Measurements from ENCODE around the gene KRTAP4-12. TPM values are rescaled to one million over a fixed set of nuclear protein-coding genes. Genes with fewer than 3 reads are reported as not detected.

Gene KRTAP4-12
- total and polyA plus RNA-seq, 2 donors (not counting 1 experiment from before 2014, with no cell fraction given) = 0.12 TPM; not detected in 1

DNA sequence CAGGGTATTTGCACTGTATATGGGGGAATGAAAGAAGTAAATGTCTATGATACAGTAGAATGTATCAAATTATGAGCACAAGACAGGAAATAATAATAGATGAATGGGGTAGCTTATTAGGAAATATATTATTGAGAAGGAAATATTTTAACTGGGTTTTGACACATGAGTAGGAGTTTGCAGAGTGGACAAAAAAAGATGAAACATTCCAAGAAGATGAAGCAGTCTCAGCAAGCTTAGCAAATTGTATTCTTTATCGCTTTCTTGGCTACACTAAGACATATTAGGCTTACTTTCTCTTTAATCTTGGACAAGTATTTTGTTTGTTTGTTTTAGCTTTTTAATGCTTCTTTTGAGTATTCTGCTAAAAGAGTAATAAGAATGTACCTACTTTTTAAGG lies 20.1 kb downstream of the KRTAP4-12 start:
- Histone ChIP-seq H3K27ac (ENCODE audit: low read length in 2 of 2) (no peak overlapping the region), H3K4me1 (ENCODE audit: control insufficient read depth in 2 of 2, insufficient read depth in 2 of 2, low read length in 2 of 2) (peaks cover 18 to 24% of the 10 kb centered on the region in 2 donors), H3K79me2 (ENCODE audit: control insufficient read depth, insufficient read depth, low read length) (peaks cover 4% of the 10 kb centered on the region), H3K4me2 (replicated peaks; ENCODE audit: low read depth, low read length, poor library complexity, severe bottlenecking) (no peak overlapping the region), H3K9me3 (ENCODE audit: control extremely low read depth in 1 of 3, control insufficient read depth in 2 of 3, insufficient read depth in 1 of 3, low read length in 2 of 3) (peaks cover 0 to 4% (median 0%) of the 10 kb centered on the region in 3 donors), H3K4me3 (ENCODE audit: control extremely low read depth in 1 of 5, extremely low read depth in 1 of 5, insufficient read depth in 1 of 5, low read depth in 2 of 5, low read length in 4 of 5) (no peak overlapping the region), H4K20me1 (ENCODE audit: control insufficient read depth, insufficient read depth, low read length, poor library complexity, severe bottlenecking) (no peaks in the 10 kb centered on the region), H3K9ac (ENCODE audit: low read length) (no peak overlapping the region), H3K36me3 (replicated peaks in 1 of 2; ENCODE audit: control extremely low read depth in 1 of 2, control insufficient read depth in 1 of 2, extremely low read depth in 1 of 2, insufficient read depth in 2 of 2, low read length in 1 of 2) (no peaks in the 10 kb centered on the region), H2AFZ (ENCODE audit: insufficient read depth, low read depth, low read length, poor library complexity, severe bottlenecking) (no peak overlapping the region), H3K27me3 (replicated peaks in 1 of 4; ENCODE audit: control extremely low read depth in 1 of 4, control insufficient read depth in 3 of 4, insufficient read depth in 4 of 4, low read length in 3 of 4) (no peaks in the 10 kb centered on the region)
- ATAC-seq (ENCODE audit: low read depth) = no peak
- H3K4me1 Mint-ChIP-seq = peaks cover 17% of the 10 kb centered on the region
- peaks cover 34% of the 10 kb centered on the region for H3K27me3 Mint-ChIP-seq
- TF ChIP-seq, protein P1, sequence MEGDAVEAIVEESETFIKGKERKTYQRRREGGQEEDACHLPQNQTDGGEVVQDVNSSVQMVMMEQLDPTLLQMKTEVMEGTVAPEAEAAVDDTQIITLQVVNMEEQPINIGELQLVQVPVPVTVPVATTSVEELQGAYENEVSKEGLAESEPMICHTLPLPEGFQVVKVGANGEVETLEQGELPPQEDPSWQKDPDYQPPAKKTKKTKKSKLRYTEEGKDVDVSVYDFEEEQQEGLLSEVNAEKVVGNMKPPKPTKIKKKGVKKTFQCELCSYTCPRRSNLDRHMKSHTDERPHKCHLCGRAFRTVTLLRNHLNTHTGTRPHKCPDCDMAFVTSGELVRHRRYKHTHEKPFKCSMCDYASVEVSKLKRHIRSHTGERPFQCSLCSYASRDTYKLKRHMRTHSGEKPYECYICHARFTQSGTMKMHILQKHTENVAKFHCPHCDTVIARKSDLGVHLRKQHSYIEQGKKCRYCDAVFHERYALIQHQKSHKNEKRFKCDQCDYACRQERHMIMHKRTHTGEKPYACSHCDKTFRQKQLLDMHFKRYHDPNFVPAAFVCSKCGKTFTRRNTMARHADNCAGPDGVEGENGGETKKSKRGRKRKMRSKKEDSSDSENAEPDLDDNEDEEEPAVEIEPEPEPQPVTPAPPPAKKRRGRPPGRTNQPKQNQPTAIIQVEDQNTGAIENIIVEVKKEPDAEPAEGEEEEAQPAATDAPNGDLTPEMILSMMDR (IDR thresholded peaks at IDR 0.05) = no peak
- no peak for TF ChIP-seq EZH2 (IDR thresholded peaks at IDR 0.05; ENCODE audit: borderline replicate concordance, insufficient read depth, low read depth, low read length, poor library complexity, severe bottlenecking)
- H3K27ac Mint-ChIP-seq = no peak overlapping the region
- WGBS (ENCODE audit: insufficient coverage) = no CpG with 5 or more reads among the region's 1 CpG
- intact Hi-C loops (cut with micrococcal nuclease) = no loop called here
- no peaks in the 10 kb centered on the region for H3K9me3 Mint-ChIP-seq (ENCODE audit: insufficient read depth)
- ChIA-PET CTCF (no interaction called here), POLR2A (no interaction called here)
- no peak for DNase-seq
- no peak overlapping the region for H3K4me3 Mint-ChIP-seq

DNA sequence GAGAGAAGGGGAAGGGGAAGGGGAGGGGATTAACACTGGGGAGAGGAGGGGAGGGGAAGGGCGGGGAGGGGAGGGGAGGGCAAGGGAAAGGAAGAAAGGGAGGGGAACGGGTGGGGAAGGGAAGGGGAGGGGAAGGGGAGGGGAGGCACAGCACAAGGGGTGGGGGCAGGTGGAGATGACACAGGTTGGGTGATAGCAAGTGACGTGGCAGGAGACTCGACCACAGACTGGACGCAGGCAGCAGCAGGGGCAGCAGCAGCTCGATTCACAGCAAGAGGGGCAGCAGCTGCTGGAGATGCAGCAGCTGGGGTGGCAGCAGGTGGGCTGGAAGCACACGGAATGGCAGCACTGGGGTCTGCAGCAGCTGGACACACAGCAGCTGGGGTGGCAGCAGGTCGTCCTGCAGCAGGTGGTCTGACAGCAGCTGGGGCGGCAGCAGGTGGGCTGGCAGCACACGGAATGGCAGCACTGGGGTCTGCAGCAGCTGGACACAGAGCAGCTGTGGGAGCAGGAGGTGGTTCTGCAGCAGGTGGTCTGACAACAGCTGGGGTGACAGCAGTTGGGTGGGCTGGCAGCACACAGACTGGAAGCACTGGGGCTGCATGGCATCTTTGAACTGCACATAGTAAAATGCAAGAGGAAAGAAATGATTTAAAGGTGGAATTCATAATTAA lies 22.3 kb downstream of the KRTAP4-12 start, which contains the start of gene KRTAP4-16:
Gene KRTAP4-16, minus strand, starts transcription at position 624 of the 674 bp plus-strand sequence. Its CDS starts 0 bp downstream, at position 624.
- peaks cover 4 to 7% of the 10 kb centered on the region in 2 donors for H3K4me1 ChIP-seq (ENCODE audit: control insufficient read depth in 2 of 2, insufficient read depth in 2 of 2, low read length in 2 of 2)
- TF ChIP-seq EZH2 (IDR thresholded peaks at IDR 0.05; ENCODE audit: borderline replicate concordance, insufficient read depth, low read depth, low read length, poor library complexity, severe bottlenecking) = no peak
- TF ChIP-seq, protein P1 (IDR thresholded peaks at IDR 0.05) = no peak
- no peak within 1 kb of the TSS for H3K27ac ChIP-seq (ENCODE audit: low read length in 2 of 2)
- intact Hi-C loops (cut with micrococcal nuclease) = no loop called here
- no peak within 1 kb of the TSS for H2AFZ ChIP-seq (ENCODE audit: insufficient read depth, low read depth, low read length, poor library complexity, severe bottlenecking)
- WGBS (ENCODE audit: insufficient coverage) = 74% methylated on average over 9 of the region's 10 CpGs
- no peak within 1 kb of the TSS for H3K4me2 ChIP-seq (replicated peaks; ENCODE audit: low read depth, low read length, poor library complexity, severe bottlenecking)
- no peaks in the 10 kb centered on the region for H3K36me3 ChIP-seq (replicated peaks in 1 of 2; ENCODE audit: control extremely low read depth in 1 of 2, control insufficient read depth in 1 of 2, extremely low read depth in 1 of 2, insufficient read depth in 2 of 2, low read length in 1 of 2)
- peaks cover 0 to 5% (median 0%) of the 10 kb centered on the region in 4 experiments for H3K27me3 ChIP-seq (replicated peaks in 1 of 4; ENCODE audit: control extremely low read depth in 1 of 4, control insufficient read depth in 3 of 4, insufficient read depth in 4 of 4, low read length in 3 of 4)
- Mint-ChIP-seq H3K4me1 (peaks cover 8% of the 10 kb centered on the region), H3K27ac (no peak within 1 kb of the TSS), H3K27me3 (peaks cover 32% of the 10 kb centered on the region), H3K9me3 (ENCODE audit: insufficient read depth) (no peaks in the 10 kb centered on the region), H3K4me3 (no peak within 1 kb of the TSS)
- DNase-seq (no peak), ATAC-seq (ENCODE audit: low read depth) (no peak)
- CTCF ChIA-PET = interaction anchor here (0.6 kb wide), 1 partner anchor 14 kb away, joined by 4 read pairs; no protein-coding TSS in a partner anchor
- POLR2A ChIA-PET = no interaction called here
- no peak within 1 kb of the TSS for H3K9ac ChIP-seq (ENCODE audit: low read length)
- no peak within 1 kb of the TSS for H3K4me3 ChIP-seq (ENCODE audit: control extremely low read depth in 1 of 5, extremely low read depth in 1 of 5, insufficient read depth in 1 of 5, low read depth in 2 of 5, low read length in 4 of 5)
- H3K9me3 ChIP-seq (ENCODE audit: control extremely low read depth in 1 of 3, control insufficient read depth in 2 of 3, insufficient read depth in 1 of 3, low read length in 2 of 3) = peaks cover 0 to 6% (median 0%) of the 10 kb centered on the region in 3 donors
- H4K20me1 ChIP-seq (ENCODE audit: control insufficient read depth, insufficient read depth, low read length, poor library complexity, severe bottlenecking) = no peaks in the 10 kb centered on the region
- no peaks in the 10 kb centered on the region for H3K79me2 ChIP-seq (ENCODE audit: control insufficient read depth, insufficient read depth, low read length)
